Kidney (tissue), 14 donors: Measurements from ENCODE around the gene KPNA1. TPM values are rescaled to one million over a fixed set of nuclear protein-coding genes. Genes with fewer than 3 reads are reported as not detected.

ENCODE experiments used
- DNase-seq, 5 donors: peaks; one replicate each; pipeline ENCODE4 v3.0.0-alpha.2; 2013 to 2020
- FAIRE-seq: peaks from 2 replicates; lab custom pipeline; 2012; peaks lifted over from hg19 to GRCh38; lab: Jason Lieb, UNC
- H3K27ac ChIP-seq, 2 donors: one replicate each; pipeline ENCODE4 v1.7.0; 2013; ENCODE audit warnings: low read depth in 2 of 2, low read length in 2 of 2, inconsistent platforms in 1 of 2
- H3K27me3 ChIP-seq: one replicate; pipeline ENCODE4 v1.7.1; 2013; ENCODE audit warnings: low read length, inconsistent platforms; ENCODE audit not compliant: control insufficient read depth, insufficient read depth
- H3K36me3 ChIP-seq, 3 donors: one replicate each; pipeline versions ENCODE4 v1.7.0 to v1.7.1; 2013; ENCODE audit warnings: low read length in 3 of 3, control low read depth in 1 of 3, inconsistent platforms in 1 of 3; ENCODE audit not compliant: insufficient read depth in 3 of 3, control insufficient read depth in 2 of 3
- H3K4me1 ChIP-seq, 3 donors: one replicate each; pipeline versions ENCODE4 v1.7.0 to v1.7.1; 2013; ENCODE audit warnings: low read length in 3 of 3, inconsistent platforms in 1 of 3, low read depth in 1 of 3; ENCODE audit not compliant: control insufficient read depth in 2 of 3, insufficient read depth in 2 of 3
- H3K4me3 ChIP-seq, 3 donors: one replicate each; pipeline versions ENCODE4 v1.7.0 to v1.8.1; 2013; ENCODE audit warnings: low read length in 3 of 3, control low read depth in 1 of 3, inconsistent platforms in 1 of 3
- H3K9ac ChIP-seq, 3 donors: one replicate each; pipeline versions ENCODE4 v1.7.0 to v1.7.1; 2013; ENCODE audit warnings: low read length in 3 of 3, control low read depth in 1 of 3, inconsistent platforms in 1 of 3
- H3K9me3 ChIP-seq, 3 donors: one replicate each; pipeline versions ENCODE4 v1.7.0 to v1.7.1; 2013; ENCODE audit warnings: low read length in 3 of 3, control low read depth in 1 of 3, inconsistent platforms in 1 of 3; ENCODE audit not compliant: control insufficient read depth in 2 of 3, insufficient read depth in 1 of 3
- intact Hi-C: fragments of 100-400 bp; cut with DNase I; formaldehyde crosslinking; loops from one replicate; pipeline ENCODE4 v1.11.1; 2022
- polyA plus RNA-seq: library from polyadenylated mRNA; stranded (reverse); fragments of 350-450 nt; fragmentation: Illumina TruSeq; extraction: RNeasy Lipid Tissue Mini Kit (QIAGEN cat#74804); gene quantifications from one replicate; pipeline ENCODE4 v1.2.3, GENCODE V29; 2014; ENCODE audit warnings: low read depth, low replicate concordance; ENCODE audit not compliant: insufficient read depth
- total RNA-seq: library from RNA; stranded (reverse); fragmentation: NEBNext Ultra II Directional; extraction: Animal tissue kit (Norgen Biotek cat#: 25700); gene quantifications from one replicate; pipeline ENCODE4 v1.2.1, GENCODE V29; 2021
- TF ChIP-seq, protein P1 (sequence below): IDR thresholded peaks from 3 replicates; pipeline ENCODE4 v1.5.1; 2012; ENCODE audit warnings: mild to moderate bottlenecking, moderate library complexity, borderline replicate concordance; ENCODE audit not compliant: insufficient read depth; ENCODE audit errors: extremely low read depth
- donor health status: control.
- donor health status: control.
- donor health status: control.
- donor health status: control.
- donor health status: control.
- donor health status: DM: yes; HTN: yes; CAD: no.
- donor health status: Normal renal cell carcinoma (clear cell type).

Gene KPNA1
- total and polyA plus RNA-seq, 2 donors from 2014 or later = 16.8 to 64.5 TPM

DNA sequence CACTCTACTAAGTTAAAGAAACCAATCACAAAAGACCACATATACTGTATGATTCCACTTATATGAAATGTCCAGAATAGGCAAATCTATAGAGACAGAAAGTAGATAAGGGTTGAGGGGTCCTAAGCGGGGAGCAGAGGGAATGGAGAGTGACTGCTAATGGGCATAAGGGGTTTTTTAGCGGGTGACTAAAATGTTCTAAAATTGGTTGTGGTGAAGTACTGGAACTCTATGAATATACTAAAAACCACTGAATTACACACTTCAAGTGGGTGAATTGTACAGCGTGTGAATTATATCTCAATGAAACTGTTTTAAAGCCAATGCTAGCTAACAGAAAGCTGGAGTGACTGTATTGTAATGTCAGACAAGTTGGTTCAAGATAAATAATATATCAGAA, 33.3 kb downstream of the KPNA1 start:
- no peak overlapping the region for H3K27ac ChIP-seq
- FAIRE-seq = no peak
- H3K27me3 ChIP-seq = no peaks in the 10 kb centered on the region
- DNase-seq = no peak
- H3K9me3 ChIP-seq = no peaks in the 10 kb centered on the region
- H3K4me1 ChIP-seq = no peaks in the 10 kb centered on the region
- TF ChIP-seq, protein P1, sequence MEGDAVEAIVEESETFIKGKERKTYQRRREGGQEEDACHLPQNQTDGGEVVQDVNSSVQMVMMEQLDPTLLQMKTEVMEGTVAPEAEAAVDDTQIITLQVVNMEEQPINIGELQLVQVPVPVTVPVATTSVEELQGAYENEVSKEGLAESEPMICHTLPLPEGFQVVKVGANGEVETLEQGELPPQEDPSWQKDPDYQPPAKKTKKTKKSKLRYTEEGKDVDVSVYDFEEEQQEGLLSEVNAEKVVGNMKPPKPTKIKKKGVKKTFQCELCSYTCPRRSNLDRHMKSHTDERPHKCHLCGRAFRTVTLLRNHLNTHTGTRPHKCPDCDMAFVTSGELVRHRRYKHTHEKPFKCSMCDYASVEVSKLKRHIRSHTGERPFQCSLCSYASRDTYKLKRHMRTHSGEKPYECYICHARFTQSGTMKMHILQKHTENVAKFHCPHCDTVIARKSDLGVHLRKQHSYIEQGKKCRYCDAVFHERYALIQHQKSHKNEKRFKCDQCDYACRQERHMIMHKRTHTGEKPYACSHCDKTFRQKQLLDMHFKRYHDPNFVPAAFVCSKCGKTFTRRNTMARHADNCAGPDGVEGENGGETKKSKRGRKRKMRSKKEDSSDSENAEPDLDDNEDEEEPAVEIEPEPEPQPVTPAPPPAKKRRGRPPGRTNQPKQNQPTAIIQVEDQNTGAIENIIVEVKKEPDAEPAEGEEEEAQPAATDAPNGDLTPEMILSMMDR = no peak
- H3K9ac ChIP-seq = no peak overlapping the region
- intact Hi-C loops = no loop called here
- H3K36me3 ChIP-seq = no peaks in the 10 kb centered on the region
- no peak overlapping the region for H3K4me3 ChIP-seq

DNA sequence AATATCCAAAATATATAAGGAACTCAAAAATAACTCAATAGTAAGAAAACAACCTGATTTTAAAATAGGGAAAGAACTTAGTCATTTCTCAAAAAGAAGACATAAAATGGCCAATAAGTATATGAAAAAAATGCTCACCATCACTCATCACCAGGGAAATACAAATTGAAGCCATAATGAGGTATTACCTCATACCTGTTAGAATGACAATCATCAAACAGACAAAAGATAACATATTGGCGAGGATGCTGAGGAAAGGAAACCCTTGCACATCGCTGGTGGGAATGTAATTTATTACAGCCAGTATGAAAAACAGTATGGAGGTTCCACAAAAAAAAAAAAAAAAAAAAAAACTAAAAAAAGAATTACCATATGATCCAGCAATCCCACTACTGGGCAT, 38.2 kb downstream of the KPNA1 start:
- no peak overlapping the region for H3K4me3 ChIP-seq
- H3K4me1 ChIP-seq = no peaks in the 10 kb centered on the region
- FAIRE-seq = no peak

DNA sequence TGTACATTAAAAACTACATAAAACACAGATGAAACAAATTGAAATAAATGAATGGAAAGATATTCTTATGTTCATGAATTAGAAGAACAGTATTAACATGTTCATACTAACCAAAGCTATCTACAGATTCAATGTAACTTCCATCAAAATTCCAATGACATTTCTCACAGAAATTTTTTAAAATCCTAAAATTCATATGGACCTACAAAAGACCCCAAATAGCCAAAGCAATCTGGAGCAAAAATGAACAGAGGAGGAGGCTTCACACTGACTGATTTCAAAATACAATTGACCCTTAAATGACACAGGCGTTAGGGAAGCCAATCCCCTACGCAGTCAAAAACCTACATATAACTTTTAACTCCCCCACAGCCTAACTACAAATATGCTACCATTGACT, 39.4 kb downstream of the KPNA1 start:
- Histone ChIP-seq H3K9me3 (no peaks in the 10 kb centered on the region), H3K36me3 (no peaks in the 10 kb centered on the region), H3K4me1 (no peaks in the 10 kb centered on the region), H3K27me3 (no peaks in the 10 kb centered on the region), H3K9ac (no peak overlapping the region), H3K27ac (no peak overlapping the region), H3K4me3 (no peak overlapping the region)
- TF ChIP-seq, protein P1 = no peak
- no peak for FAIRE-seq
- intact Hi-C loops = no loop called here
- no peak for DNase-seq

More for the DNA sequence above, 38.2 kb downstream of the KPNA1 start:
- no peaks in the 10 kb centered on the region for H3K27me3 ChIP-seq
- TF ChIP-seq, protein P1 = no peak
- no peak overlapping the region for H3K9ac ChIP-seq
- intact Hi-C loops = no loop called here
- DNase-seq = no peak
- no peaks in the 10 kb centered on the region for H3K36me3 ChIP-seq
- H3K9me3 ChIP-seq = no peaks in the 10 kb centered on the region
- H3K27ac ChIP-seq = no peak overlapping the region

DNA sequence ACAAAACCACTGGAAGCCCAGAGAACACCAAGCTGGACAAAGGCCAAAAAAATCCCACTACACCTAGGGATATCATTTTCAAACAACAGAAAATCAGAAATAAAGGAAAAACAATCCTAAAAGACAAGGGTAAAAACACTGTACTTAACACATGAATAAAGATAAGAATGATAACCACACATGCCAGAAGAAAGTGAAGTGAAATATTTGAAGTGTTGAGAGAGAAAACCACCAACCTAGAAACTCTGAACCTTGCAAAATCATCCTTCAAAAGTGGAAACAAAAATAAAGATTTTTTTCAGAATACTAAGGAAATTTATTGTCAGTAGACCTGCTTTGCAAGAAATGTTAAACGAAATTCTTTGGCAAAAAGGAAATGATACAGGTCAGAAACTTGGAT, 45.1 kb downstream of the KPNA1 start:
- no peak overlapping the region for H3K9ac ChIP-seq
- H3K36me3 ChIP-seq = no peaks in the 10 kb centered on the region
- H3K27me3 ChIP-seq = no peaks in the 10 kb centered on the region
- no peak for FAIRE-seq
- intact Hi-C loops = no loop called here
- no peak for DNase-seq
- peaks cover 0 to 19% (median 0%) of the 10 kb centered on the region in 3 donors for H3K4me1 ChIP-seq
- no peak overlapping the region for H3K27ac ChIP-seq
- H3K4me3 ChIP-seq = no peak overlapping the region
- no peaks in the 10 kb centered on the region for H3K9me3 ChIP-seq
- TF ChIP-seq, protein P1 = no peak
